ENCODE measurements around the gene CPNE8. TPM values are rescaled to one million over a fixed set of nuclear protein-coding genes. Genes with fewer than 3 reads are reported as not detected.

The CPNE8 gene
- total RNA-seq, 1 experiment from 2014 or later, result 13.5 TPM

GRCh38 chr12:38878986-38879385 is 26.4 kb downstream of the CPNE8 start:
- H3K36me3 Mint-ChIP-seq (ENCODE audit: insufficient read depth, unreplicated experiment), result peaks cover 6% of the 10 kb centered on the region
- no TSS peak for BruUV-seq (replicated peaks)

DNA sequence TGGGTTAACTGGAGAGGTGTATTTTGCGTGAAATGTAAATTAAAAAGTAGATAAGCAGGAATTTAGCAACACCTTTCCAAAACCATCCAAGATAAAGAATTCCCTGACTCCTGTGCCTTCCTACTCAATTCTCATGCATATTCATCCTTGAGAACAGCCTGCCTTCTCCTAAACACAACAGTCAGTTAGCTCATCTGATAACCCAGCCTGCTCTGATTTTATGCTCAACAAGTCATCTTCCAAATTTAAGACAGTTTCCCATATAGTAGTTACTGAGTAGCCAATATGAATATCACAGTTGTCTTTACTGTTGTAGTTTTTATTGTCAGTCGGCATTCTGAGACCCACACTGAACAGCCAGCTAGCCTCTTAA is 27.1 kb downstream of the CPNE8 start:
- peaks cover 16% of the 10 kb centered on the region for H3K9me3 Mint-ChIP-seq (ENCODE audit: unreplicated experiment)
- CTCF ChIA-PET, result no interaction called here
- no peak overlapping the region for H3K27ac Mint-ChIP-seq (ENCODE audit: unreplicated experiment)
- peaks cover 6% of the 10 kb centered on the region for H3K36me3 Mint-ChIP-seq (ENCODE audit: insufficient read depth, unreplicated experiment)
- H3K27me3 Mint-ChIP-seq (ENCODE audit: insufficient read depth, unreplicated experiment), result no peaks in the 10 kb centered on the region
- no TSS peak for BruUV-seq (replicated peaks)
- H3K4me1 ChIP-seq, result peaks cover 11% of the 10 kb centered on the region
- no peak overlapping the region for H3K4me3 Mint-ChIP-seq (ENCODE audit: unreplicated experiment)
- no peak for TF ChIP-seq CTCF (IDR thresholded peaks at IDR 0.05; ENCODE audit: insufficient read depth in 1 of 2, low read depth in 1 of 2, low read length in 1 of 2, severe bottlenecking in 1 of 2, unreplicated experiment in 1 of 2)
- no peak overlapping the region for H3K4me3 ChIP-seq (ENCODE audit: low read depth, low read length)
- H3K27me3 ChIP-seq (replicated peaks; ENCODE audit: control insufficient read depth, insufficient read depth, low read length), result no peaks in the 10 kb centered on the region
- POLR2A ChIA-PET, result no interaction called here
- no peaks in the 10 kb centered on the region for H3K9me3 ChIP-seq
- intact Hi-C loops (cut with micrococcal nuclease; ENCODE audit: unreplicated experiment), result no loop called here
- H3K4me1 Mint-ChIP-seq (ENCODE audit: low read depth, unreplicated experiment), result no peaks in the 10 kb centered on the region
- DNase-seq, result no peak
- H3K36me3 ChIP-seq (ENCODE audit: control insufficient read depth, insufficient read depth, low read length), result no peaks in the 10 kb centered on the region

More at GRCh38 chr12:38878986-38879385, 26.4 kb downstream of the CPNE8 start:
- Histone ChIP-seq H3K36me3 (ENCODE audit: control insufficient read depth, insufficient read depth, low read length) (no peaks in the 10 kb centered on the region), H3K4me3 (ENCODE audit: low read depth, low read length) (no peak overlapping the region), H3K9me3 (no peaks in the 10 kb centered on the region), H3K4me1 (peaks cover 15% of the 10 kb centered on the region), H3K27me3 (replicated peaks; ENCODE audit: control insufficient read depth, insufficient read depth, low read length) (no peaks in the 10 kb centered on the region)
- intact Hi-C loops (cut with micrococcal nuclease; ENCODE audit: unreplicated experiment), result no loop called here
- no peaks in the 10 kb centered on the region for H3K27me3 Mint-ChIP-seq (ENCODE audit: insufficient read depth, unreplicated experiment)
- H3K27ac Mint-ChIP-seq (ENCODE audit: unreplicated experiment), result no peak overlapping the region
- H3K4me3 Mint-ChIP-seq (ENCODE audit: unreplicated experiment), result no peak overlapping the region
- no peak for TF ChIP-seq CTCF (IDR thresholded peaks at IDR 0.05; ENCODE audit: insufficient read depth in 1 of 2, low read depth in 1 of 2, low read length in 1 of 2, severe bottlenecking in 1 of 2, unreplicated experiment in 1 of 2)
- peaks cover 16% of the 10 kb centered on the region for H3K9me3 Mint-ChIP-seq (ENCODE audit: unreplicated experiment)
- POLR2A ChIA-PET, result no interaction called here
- H3K4me1 Mint-ChIP-seq (ENCODE audit: low read depth, unreplicated experiment), result no peaks in the 10 kb centered on the region
- CTCF ChIA-PET, result no interaction called here
- no peak for DNase-seq

GRCh38 chr12:38875586-38876228 is 29.7 kb downstream of the CPNE8 start:
- POLR2A ChIA-PET, result no interaction called here

More at GRCh38 chr12:38875586-38876228, 29.7 kb downstream of the CPNE8 start:
- DNase-seq, result no peak
- H3K27me3 ChIP-seq (replicated peaks; ENCODE audit: control insufficient read depth, insufficient read depth, low read length), result no peaks in the 10 kb centered on the region
- no TSS peak for BruUV-seq (replicated peaks)
- no peak for TF ChIP-seq CTCF (IDR thresholded peaks at IDR 0.05; ENCODE audit: insufficient read depth in 1 of 2, low read depth in 1 of 2, low read length in 1 of 2, severe bottlenecking in 1 of 2, unreplicated experiment in 1 of 2)
- Mint-ChIP-seq H3K27ac (ENCODE audit: unreplicated experiment) (no peak overlapping the region), H3K4me3 (ENCODE audit: unreplicated experiment) (no peak overlapping the region), H3K36me3 (ENCODE audit: insufficient read depth, unreplicated experiment) (no peaks in the 10 kb centered on the region), H3K4me1 (ENCODE audit: low read depth, unreplicated experiment) (no peaks in the 10 kb centered on the region), H3K9me3 (ENCODE audit: unreplicated experiment) (no peaks in the 10 kb centered on the region), H3K27me3 (ENCODE audit: insufficient read depth, unreplicated experiment) (no peaks in the 10 kb centered on the region)
- intact Hi-C loops (cut with micrococcal nuclease; ENCODE audit: unreplicated experiment), result no loop called here
- H3K4me3 ChIP-seq (ENCODE audit: low read depth, low read length), result no peak overlapping the region
- CTCF ChIA-PET, result no interaction called here
- no peaks in the 10 kb centered on the region for H3K9me3 ChIP-seq
- no peaks in the 10 kb centered on the region for H3K36me3 ChIP-seq (ENCODE audit: control insufficient read depth, insufficient read depth, low read length)
- H3K4me1 ChIP-seq, result peaks cover 11% of the 10 kb centered on the region
